ENCODE measurements around the gene LKAAEAR1. TPM values are rescaled to one million over a fixed set of nuclear protein-coding genes. Genes with fewer than 3 reads are reported as not detected.

Gene LKAAEAR1
- total and polyA plus RNA-seq, 2 of the 13 experiments (the other 11 are each of a cell fraction or from before 2014, with no cell fraction given) = not detected

DNA sequence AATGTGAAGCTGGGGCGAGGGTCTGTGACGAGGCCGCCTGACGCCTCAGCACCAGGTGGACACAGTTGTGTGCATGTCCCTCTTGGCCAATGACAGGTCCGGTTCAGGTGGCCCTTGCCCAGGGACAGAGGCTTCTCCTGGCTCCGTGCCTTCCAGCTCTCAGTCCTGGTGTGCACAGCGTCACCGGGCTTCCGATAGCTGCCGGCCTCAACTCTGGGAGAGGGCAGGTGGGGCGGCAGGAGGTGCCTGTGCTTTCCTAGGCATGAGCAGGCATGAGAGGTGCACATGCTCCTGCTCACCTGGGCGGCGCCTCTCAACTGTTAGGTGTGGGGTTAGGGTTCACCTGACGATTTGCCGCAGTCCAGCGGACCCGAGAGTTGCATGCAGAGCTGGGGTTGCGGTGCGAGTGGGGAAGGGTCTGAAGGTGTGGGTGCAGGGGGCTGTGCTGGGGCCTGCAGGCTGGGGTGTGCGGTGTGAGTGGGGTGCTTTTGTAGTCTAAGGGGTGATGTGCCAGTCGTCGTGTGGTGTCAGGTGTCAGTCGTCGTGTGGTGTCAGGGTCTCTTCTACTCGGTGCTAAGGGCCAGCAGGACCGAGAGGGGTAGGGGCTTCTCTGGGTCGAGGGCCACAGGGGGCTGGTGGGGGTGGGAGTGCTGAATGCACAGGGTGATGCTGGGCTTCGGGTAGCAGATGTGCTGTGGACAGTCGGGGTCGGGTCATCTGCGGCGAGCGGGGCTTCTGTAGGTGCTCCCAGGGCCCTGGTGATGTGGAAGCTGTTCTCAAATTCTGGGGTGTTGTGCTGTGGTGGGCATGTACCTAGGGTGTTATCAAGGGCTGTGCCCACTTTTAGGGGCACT, 31.0 kb downstream of the LKAAEAR1 start (continued):
- TF ChIP-seq EP300 (IDR thresholded peaks at IDR 0.05; ENCODE audit: low read depth in 2 of 2, low read length in 2 of 2) (no peak), EP300 (CRISPR knock-in tag; IDR thresholded peaks at IDR 0.05; ENCODE audit: borderline replicate concordance) (peak; percentile 39; the same call in 1 of the 2 replicates), ELF4 (CRISPR knock-in tag; IDR thresholded peaks at IDR 0.05; ENCODE audit: borderline replicate concordance) (no peak), ZNF615 (CRISPR knock-in tag; IDR thresholded peaks at IDR 0.05; ENCODE audit: borderline replicate concordance) (no peak), ZNF143 (CRISPR knock-in tag; IDR thresholded peaks at IDR 0.05) (no peak; the same call in 1 of the 2 replicates), RARG (CRISPR knock-in tag; IDR thresholded peaks at IDR 0.05; ENCODE audit: low read depth) (no peak), ISX (CRISPR knock-in tag; conservative IDR thresholded peaks at IDR 0.05) (no peak), NCOA2 (CRISPR knock-in tag; IDR thresholded peaks at IDR 0.05) (peak; percentile 12; the same call in 1 of the 2 replicates), EHMT2 (IDR thresholded peaks at IDR 0.05; ENCODE audit: borderline replicate concordance, low read depth, low read length) (no peak), SRSF1 (optimal IDR thresholded peaks at IDR 0.05; ENCODE audit: low read depth, low read length) (no peak), NFATC3 (CRISPR knock-in tag; IDR thresholded peaks at IDR 0.05) (no peak), ZNF577 (CRISPR knock-in tag; IDR thresholded peaks at IDR 0.05; ENCODE audit: borderline replicate concordance, low read depth) (no peak), MIER3 (CRISPR knock-in tag; IDR thresholded peaks at IDR 0.05; ENCODE audit: borderline replicate concordance) (peak; percentile 22; the same call in 1 of the 2 replicates), FOXA3 (CRISPR knock-in tag; IDR thresholded peaks at IDR 0.05) (peak; percentile 37; the same call in 1 of the 2 replicates), ZNF335 (CRISPR knock-in tag; IDR thresholded peaks at IDR 0.05) (peak; percentile 70; the same call in 1 of the 2 replicates)
- TF ChIP-seq, protein P1, sequence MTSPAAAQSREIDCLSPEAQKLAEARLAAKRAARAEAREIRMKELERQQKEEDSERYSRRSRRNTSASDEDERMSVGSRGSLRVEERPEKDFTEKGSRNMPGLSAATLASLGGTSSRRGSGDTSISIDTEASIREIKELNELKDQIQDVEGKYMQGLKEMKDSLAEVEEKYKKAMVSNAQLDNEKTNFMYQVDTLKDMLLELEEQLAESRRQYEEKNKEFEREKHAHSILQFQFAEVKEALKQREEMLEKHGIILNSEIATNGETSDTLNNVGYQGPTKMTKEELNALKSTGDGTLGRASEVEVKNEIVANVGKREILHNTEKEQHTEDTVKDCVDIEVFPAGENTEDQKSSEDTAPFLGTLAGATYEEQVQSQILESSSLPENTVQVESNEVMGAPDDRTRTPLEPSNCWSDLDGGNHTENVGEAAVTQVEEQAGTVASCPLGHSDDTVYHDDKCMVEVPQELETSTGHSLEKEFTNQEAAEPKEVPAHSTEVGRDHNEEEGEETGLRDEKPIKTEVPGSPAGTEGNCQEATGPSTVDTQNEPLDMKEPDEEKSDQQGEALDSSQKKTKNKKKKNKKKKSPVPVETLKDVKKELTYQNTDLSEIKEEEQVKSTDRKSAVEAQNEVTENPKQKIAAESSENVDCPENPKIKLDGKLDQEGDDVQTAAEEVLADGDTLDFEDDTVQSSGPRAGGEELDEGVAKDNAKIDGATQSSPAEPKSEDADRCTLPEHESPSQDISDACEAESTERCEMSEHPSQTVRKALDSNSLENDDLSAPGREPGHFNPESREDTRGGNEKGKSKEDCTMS (CRISPR knock-in tag; conservative IDR thresholded peaks at IDR 0.05) = no peak
- TF ChIP-seq, protein P2, sequence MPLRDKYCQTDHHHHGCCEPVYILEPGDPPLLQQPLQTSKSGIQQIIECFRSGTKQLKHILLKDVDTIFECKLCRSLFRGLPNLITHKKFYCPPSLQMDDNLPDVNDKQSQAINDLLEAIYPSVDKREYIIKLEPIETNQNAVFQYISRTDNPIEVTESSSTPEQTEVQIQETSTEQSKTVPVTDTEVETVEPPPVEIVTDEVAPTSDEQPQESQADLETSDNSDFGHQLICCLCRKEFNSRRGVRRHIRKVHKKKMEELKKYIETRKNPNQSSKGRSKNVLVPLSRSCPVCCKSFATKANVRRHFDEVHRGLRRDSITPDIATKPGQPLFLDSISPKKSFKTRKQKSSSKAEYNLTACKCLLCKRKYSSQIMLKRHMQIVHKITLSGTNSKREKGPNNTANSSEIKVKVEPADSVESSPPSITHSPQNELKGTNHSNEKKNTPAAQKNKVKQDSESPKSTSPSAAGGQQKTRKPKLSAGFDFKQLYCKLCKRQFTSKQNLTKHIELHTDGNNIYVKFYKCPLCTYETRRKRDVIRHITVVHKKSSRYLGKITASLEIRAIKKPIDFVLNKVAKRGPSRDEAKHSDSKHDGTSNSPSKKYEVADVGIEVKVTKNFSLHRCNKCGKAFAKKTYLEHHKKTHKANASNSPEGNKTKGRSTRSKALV (CRISPR knock-in tag; IDR thresholded peaks at IDR 0.05) = no peak
- TF ChIP-seq, protein P3, sequence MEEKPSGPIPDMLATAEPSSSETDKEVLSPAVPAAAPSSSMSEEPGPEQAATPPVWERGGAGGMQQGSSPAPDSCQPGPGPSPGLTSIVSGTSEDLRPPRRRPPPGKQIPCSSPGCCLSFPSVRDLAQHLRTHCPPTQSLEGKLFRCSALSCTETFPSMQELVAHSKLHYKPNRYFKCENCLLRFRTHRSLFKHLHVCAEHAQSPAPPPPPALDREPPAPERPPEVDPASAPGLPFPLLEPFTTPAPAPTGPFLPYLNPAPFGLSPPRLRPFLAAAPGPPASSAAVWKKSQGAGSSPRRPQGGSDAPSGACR (CRISPR knock-in tag; IDR thresholded peaks at IDR 0.05) = no peak; the same call in 1 of the 2 replicates
- TF ChIP-seq, protein P4, sequence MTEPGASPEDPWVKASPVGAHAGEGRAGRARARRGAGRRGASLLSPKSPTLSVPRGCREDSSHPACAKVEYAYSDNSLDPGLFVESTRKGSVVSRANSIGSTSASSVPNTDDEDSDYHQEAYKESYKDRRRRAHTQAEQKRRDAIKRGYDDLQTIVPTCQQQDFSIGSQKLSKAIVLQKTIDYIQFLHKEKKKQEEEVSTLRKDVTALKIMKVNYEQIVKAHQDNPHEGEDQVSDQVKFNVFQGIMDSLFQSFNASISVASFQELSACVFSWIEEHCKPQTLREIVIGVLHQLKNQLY (CRISPR knock-in tag; IDR thresholded peaks at IDR 0.05) = peak; percentile 95
- TF ChIP-seq, protein P5, sequence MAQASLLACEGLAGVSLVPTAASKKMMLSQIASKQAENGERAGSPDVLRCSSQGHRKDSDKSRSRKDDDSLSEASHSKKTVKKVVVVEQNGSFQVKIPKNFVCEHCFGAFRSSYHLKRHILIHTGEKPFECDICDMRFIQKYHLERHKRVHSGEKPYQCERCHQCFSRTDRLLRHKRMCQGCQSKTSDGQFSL (CRISPR knock-in tag; IDR thresholded peaks at IDR 0.05) = no peak; the same call in 1 of the 2 replicates

Measured in HepG2 (cell line).